DMS 273 (cell line): ENCODE measurements around the gene UGGT2.
"Not testable (repeated sequence)": the region's sequence is repeated elsewhere in the genome, so short reads cannot be mapped to it uniquely, and the experiment has no call there.

Experiments used
- DNase-seq: peaks from one replicate; lab custom pipeline; 2025; ENCODE audit not compliant: unreplicated experiment; lab: John Stamatoyannopoulos, UW

UGGT2 gene

DNA sequence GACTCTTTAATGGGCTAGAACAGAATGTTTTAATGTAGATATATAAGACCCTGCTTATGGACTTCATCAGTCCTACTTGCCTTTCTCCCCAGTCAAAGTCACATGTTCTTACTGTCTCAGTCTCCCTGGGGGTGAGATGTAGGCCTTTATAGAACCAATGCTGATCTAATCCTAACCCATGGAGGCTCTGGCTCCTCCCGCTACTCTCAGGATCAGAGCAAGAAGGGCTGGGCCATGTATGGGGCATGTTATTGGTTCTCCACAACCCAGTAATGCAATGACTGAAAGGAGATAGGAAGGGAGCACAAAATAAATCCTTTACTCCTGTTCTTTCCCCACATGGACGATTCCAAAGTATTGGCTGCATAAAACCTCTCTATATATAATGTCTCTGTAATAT lies 82.3 kb downstream of the UGGT2 start:
- DNase-seq, result no peak

DNA sequence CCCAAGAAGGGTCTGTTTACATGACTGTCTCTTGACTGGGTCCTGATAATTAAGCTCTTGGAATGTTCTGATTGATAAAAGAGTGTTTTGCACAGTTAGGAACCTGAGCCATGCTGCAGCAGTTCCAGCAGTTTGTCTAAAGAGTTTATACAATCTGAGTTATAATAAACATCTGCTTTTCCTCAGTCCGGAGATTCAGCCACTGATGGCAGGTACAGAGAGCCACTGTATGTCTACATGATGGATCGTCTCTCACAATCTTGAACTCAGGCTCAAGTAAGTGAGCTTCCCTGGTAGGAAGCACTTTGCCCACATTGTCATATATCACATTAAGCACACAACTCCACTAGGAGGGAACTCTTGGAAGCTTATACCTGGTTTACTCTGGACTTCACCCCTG lies 84.3 kb downstream of the UGGT2 start:
- DNase-seq, result no peak

DNA sequence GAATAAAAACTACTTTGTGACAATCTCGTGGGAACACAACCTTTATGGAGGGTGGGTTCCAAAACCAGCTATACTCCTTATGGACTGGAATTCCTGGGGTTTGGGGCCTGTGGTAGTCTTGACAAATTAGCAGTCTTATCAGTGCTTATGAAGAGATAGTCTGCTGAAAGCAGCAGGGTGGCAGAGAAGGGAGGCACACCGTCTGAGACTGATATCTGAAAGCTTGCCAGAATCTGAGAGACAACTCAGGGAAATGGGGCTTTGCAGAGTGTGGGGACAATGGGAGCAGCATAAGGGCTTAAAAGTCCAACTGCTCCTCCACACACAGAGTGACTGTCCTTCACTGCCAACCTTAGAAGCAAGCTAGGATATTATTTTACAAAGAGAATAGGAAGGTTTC lies 95.9 kb downstream of the UGGT2 start:
- no peak for DNase-seq

DNA sequence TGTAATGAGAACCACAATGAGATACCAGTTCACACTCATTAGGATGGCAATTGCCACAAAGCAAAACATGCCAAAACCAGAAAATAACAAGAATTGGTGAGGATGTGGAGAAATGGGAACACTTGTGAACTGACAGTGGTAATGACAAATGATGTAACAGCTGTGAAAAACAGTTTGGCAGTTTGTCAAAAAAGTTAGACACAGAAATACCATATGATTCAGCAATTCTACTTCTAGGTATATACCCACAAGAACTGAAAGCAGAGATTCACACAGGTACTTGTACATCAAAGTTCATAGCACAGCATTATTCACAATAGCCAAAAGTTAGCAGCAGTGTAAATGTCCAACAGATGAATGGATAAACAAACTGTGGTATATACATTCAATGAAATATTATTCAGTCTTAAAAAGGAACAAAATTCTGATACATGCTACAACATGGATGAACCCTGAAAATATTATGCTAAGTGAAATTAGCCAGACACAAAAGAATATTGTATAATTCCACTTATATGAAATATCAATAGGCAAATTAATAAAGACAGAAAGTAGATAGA lies 96.5 kb downstream of the UGGT2 start:
- DNase-seq, result peak; percentile 8

DNA sequence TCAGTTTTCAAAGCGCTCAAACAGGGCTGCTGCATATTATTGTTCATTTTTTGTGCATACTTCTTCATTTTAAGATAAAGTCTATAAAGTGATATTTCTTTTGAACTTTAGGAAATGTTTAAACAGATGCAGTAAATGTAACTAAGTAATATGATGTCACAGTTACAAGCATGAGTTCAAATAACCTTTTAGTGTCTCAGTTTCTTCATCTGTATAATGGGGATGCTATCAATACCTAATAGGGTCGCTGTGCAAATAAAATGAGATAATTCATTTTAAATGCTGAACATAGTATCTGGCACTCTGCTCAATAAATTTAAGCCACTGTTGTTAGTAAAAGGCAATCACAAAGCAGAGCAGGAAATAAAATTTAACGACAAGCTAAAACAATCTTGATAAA lies 97.5 kb downstream of the UGGT2 start:
- no peak for DNase-seq

DNA sequence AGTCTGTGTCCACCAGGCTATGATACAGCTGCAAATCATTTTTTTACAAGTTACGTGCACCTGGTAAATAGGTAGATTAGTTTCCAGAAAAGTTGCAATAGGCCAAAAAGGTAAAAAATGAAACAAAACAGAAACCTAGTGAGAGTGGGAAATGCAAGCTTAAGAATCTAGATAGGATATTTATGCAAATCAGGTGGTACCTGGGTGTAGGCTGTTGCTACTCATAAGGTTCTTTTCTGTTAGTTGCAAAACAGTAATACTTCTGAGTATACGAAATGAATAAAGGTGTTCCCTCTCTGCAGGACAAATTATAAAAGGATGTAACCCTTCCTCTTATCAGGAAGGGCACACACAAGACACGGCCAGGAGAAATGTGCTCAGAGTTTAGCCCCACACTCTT lies 97.9 kb downstream of the UGGT2 start:
- no peak for DNase-seq

DNA sequence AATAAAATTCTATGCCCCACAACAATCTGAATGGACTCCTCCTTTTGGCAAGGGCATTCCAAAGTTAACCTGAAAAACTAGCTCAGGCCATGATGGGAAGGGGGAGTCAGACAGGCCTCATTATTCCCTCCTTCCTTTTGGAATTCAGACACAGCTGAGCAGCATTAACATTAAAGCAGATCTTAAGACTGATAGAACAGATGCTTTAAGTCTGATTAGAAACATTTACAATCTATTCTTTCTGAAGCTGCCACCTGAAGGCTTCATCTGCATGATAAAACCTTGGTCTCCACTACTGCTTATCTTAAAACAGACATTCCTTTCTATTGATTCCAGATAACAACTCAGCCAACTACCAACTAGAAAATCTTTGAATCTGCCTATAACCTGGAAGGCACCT lies 98.9 kb downstream of the UGGT2 start:
- DNase-seq, result no peak

DNA sequence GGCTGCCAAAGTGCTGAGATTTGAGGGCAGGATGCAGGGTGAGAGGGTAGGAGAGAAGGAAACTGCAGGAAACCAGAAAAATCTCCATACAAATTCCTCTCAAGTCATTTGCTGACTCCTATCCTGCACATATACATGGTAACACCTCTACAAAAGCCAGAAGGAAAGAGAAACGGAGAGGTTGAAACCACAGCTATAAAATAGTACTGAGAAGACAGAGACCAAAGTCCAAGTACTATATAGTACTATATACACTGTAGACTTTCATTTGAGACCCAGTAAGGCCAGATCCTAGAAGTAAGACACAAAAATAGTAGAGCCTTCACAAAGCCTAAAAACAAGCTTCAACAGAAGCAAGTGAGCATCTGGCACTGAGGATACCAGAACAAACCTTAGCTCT lies 103.1 kb downstream of the UGGT2 start:
- no peak for DNase-seq

DNA sequence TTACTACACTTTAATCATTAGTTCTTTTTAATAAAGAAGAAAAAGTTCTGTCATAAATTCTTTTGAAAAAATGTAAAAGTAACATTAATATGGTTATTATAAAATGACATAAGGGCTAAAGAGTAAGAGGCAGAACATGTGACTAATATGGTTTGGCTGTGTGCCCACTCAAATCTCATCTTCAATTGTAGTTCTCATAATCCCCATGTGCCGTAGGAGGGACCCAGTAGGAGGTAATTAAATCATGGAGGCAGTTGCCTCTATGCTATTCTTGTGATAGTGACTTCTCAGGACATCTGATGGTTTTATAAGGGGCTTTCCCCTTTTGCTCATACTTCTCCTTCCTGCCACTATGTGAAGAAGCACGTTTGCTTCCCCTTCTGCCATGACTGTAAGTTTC lies 104.5 kb downstream of the UGGT2 start:
- DNase-seq, result no peak

DNA sequence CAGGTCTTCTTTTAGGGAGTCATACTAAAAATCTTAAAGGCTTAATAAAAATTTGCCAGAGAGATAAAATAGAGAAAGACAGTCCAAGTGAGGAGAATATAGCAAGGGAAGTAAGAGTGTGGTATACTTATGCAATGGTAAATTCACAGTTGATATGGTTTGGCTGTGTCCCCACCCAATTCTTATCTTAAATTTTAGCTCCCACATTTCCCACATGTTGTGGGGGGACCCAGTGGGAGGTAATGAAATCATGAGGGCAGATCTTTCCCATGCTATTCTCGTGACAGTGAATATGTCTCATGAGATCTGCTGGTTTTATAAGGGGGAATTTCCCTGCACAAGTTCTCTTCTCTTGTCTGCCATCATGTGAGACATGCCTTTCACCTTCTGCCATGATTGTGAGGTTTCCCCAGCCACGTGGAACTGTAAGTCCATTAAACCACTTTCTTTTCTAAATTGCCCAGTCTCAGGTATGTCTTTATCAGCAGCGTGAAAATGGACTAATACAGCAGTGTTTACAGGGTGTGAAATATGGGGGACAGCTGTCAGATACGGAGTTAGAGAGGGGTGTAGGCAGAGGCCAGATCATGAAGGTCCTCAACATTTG lies 115.4 kb downstream of the UGGT2 start:
- no peak for DNase-seq

DNA sequence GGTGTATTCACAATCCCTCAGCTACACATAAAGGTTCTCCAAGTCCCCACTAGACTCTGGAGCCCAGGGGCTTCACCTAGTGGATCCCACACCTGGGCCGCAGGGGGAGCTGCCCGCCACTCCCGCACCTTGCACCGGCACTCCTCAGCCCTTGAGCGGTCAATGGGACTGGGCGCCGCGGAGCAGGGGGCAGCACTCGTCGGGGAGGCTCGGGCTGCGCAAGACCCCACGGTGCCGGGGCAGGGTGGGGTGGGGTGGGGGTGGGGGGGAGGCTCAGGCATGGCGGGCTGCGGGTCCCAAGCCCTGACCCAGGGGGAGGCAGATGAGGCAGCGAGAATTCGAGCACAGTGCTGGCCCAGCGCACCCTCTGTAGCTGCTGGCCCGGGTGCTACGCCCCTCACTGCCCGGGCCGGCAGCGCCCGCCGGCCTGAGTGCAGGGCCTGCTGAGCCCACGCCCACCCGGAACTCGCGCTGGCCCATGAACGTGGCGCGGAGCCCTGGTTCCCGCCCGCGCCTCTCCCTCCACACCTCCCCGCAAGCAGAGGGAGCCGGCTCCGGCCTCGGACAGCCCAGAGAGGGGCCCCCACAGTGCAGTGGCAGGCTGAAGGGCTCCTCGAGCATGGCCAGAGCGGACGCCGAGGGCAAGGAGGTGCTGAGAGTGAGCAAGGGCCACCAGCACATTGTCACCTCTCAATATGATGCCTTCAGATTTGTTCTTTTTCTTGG lies 121.7 kb downstream of the UGGT2 start:
- DNase-seq, result no peak

DNA sequence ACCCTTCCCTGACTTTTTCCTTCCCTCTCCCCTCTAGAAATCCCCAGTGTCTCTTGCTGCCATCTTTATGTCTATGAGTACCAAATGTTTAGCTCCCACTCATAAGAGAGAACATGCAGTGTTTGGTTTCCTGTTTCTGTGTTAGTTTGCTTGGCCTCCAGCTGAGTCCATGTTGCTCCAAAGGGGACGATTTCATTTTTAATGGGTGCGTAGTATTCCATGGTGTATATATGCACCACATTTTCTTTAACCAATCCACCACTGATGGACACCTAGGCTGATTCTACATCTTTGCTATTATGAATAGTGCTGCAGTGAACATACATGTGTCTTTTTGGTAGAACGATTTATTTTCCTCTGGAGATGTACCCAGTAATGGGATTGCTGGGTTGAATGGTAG lies 123.8 kb downstream of the UGGT2 start:
- DNase-seq, result no peak

DNA sequence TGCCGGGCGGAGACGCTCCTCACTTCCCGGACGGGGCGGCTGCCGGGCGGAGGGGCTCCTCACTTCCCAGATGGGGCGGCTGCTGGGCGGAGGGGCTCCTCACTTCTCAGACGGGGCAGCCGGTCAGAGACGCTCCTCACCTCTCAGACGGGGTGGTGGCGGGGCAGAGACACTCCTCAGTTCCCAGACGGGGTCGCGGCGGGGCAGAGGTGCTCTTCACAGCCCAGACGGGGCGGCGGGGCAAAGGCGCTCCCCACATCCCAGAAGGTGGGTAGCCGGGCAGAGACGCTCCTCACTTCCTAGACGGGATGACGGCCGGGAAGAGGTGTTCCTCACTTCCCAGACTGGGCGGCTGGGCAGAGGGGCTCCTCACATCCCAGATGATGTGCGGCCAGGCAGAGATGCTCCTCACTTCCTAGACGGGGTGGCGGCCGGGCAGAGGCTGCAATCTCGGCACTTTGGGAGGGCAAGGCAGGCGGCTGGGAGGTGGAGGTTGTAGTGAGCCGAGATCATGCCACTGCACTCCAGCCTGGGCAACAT lies 124.8 kb downstream of the UGGT2 start:
- not testable (repeated sequence) for DNase-seq

DNA sequence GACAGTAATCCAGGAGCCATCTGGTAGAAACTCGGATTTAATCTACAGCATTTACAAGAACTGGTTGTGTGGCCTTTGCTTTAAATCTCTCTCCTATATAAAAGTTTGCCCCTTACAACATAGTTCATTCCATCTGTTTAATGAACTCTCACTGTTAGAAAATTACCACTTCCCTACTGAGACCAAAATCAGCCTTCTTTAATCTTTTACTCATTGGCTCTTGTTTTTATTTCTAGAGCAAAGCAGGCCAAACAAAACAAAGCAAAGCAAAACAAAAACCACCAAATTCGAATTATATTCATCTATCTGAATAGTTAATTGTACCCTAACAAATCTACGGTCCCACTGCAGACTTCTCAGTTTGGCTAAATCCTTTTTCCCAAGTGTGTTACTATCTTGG lies 127.0 kb downstream of the UGGT2 start:
- DNase-seq, result no peak

DNA sequence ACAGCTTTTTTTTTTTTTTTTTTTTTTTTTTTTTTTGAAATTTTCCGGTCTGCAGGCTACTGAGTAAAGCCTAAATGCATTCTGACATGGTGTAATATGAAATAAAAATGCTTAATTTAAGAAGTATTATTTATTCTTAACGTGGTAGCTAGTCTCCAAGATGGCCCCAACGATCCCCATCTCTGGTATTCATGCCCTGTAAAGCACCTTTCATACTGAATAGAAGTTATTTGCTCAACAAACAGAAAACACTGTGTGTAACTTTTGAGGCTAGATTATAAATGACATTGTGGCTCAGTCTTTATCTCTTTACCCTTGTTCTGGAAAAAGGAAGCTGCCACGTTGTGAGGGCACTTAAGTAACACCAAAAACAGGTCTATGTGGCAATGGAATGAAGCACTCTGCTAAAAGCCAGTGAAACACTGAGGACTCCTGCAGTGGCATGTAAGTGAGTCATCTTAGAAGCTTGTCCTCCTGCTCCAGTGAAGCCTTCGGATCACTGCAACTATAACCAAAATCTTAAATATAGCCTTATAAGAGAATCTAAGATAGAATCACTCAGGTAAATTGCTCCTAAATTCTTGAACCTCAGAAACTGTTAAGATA lies 128.7 kb downstream of the UGGT2 start:
- DNase-seq, result no peak

DNA sequence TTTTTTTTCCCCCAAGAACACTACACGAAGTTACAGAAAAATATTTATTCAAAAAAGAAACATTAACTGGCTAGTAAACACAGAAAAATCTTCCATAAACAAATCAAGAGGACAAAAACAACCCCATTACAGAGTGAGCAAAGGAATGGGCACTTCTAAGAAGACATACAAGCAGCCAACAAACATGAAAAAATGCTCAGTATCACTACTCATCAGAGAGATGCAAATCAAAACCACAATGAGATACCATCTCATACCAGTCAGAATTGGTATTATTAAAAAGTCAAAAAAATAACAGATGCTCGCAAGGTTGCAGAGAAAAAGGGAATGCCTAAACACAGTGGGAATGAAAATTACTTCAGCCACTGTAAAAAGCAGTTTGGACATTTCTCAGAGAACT lies 131.7 kb downstream of the UGGT2 start:
- DNase-seq, result no peak

DNA sequence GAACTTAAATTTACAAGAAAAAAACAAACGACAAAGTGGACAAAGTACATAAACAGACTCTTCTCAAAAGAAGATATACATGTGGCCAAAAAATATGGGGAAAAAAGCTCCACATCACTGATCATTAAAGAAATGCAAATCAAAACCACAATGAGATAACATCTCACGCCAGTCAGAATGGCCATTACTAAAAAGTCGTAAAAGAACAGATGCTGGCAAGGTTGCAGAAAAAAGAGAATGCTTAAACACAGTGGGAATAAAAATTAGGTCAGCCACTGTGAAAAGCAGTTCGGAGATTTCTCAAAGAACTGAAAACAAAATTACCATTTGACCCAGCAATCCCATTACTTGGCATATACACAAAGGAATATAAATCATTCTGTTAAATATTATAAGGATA lies 132.7 kb downstream of the UGGT2 start:
- peak; percentile 7 for DNase-seq

DNA sequence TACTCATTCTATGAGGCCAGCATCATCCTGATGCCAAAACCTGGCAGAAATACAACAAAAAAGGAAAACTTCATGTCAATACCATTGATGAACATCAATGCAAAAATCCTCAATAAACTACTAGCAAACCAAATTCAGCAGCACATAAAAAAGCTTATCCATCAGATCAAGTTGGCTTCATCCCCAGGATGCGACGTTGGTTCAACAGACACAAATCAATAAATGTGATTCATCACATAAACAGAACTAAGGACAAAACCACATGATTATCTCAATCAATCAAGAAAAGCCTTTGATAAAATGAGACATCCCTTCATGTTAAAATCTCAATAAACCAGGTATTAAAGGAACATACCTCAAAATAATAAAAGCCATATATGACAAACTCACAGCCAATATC lies 134.3 kb downstream of the UGGT2 start:
- no peak for DNase-seq

DNA sequence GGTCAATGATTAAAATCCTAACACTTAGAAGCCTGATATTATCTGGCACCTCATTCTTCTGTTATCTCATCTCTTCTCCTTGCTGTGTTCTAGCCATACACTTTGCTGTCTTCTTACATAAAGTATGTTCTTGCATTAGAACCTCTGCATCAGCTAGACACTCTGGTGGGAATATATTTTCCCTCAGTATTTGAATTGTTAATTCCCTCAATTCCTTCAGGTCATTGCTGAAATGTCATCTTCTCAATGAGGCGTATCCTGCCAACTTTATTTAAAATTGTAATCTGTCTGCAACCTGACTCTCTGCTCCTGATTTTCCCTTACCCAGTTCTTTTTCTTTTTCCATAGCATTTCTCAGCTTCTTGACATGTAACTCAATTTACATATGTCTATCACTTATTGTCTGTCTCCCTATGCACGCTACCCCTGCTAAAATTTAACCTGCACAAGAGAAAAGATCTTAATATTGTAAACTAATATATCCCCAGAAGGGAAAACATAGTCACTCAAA lies 138.2 kb downstream of the UGGT2 start:
- DNase-seq, result no peak

DNA sequence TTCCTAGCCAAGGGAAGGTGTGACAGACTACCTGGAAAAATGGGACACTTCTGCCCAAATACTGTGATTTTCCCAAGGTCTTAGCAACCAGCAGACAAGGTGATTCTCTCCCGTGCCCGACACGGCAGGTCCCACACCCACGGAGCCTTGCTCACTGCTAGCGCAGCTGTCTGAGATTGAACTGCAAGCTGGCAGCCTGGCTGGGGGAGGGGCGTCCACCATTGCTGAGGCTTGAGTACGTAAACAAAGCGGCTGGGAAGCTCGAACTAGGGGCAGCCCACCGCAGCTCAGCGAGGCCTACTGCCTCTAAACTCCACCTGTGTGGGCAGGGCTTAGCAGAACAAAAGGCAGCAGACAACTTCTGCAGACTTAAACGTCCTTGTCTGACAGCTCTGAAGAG lies 146.2 kb downstream of the UGGT2 start:
- DNase-seq, result no peak

DNA sequence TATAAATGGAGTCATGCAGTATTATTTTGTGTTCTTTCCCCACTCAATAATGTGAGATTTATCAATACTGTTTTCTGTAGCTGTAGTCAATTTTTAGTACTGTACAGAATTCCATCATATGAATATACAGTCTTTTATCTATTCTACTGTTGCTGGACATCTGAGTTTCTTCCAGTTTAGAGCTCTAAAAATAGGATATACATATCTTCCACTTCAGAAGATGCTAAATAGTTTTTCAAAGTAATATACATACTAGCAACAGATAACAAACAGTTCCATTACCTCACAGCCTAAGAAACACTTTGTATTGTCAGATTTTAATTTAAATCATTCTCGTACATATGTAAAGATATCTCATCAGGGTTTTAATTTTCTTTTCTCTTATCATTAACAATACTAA lies 149.6 kb downstream of the UGGT2 start:
- no peak for DNase-seq

DNA sequence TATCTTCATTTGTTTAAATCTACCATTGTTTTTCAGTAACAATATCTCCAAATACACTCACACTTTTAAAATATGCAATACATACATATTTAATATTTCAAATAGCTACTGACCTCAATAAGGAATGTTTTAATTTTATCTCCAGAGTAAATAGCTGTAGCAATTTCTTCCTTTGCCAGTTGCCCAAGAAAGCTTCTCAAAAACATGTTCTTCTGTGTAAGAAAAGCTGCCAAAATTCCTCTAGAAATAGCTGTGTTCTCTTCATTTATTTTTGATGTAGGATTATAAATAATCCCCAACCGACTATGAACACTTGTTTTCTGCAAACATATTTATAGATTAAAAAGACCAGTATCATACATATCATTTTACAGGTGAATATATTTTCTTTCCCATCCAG lies 150.5 kb downstream of the UGGT2 start:
- no peak for DNase-seq
